ENCODE measurements around the gene PTTG1IP.
"Not testable (repeated sequence)": the region's sequence is repeated elsewhere in the genome, so short reads cannot be mapped to it uniquely, and the experiment has no call there.

- not testable (repeated sequence) for TF ChIP-seq EZH2 (IDR thresholded peaks at IDR 0.05; ENCODE audit: low read length); CTCF (optimal IDR thresholded peaks at IDR 0.05 in 1 of 3, IDR thresholded peaks at IDR 0.05 in 1 of 3, conservative IDR thresholded peaks at IDR 0.05 in 1 of 3; ENCODE audit: extremely low read depth in 1 of 3, insufficient read depth in 2 of 3, low read length in 3 of 3)
These were observed 5.7 kb upstream of the PTTG1IP start for GRCh38 chr21:44879238-44879637.
